K562 (cell line): Measurements from ENCODE around the gene TEX30. TPM values are rescaled to one million over a fixed set of nuclear protein-coding genes. Genes with fewer than 3 reads are reported as not detected.

Experiments
- ATF3 ChIP-seq, 2 experiments: fragments of 450-650 bp in 1 of 2; sonication (generic) in 1 of 2; formaldehyde crosslinking in 1 of 2; IDR thresholded peaks in 1 of 2; conservative IDR thresholded peaks in 1 of 2; 2 replicates each; pipeline versions ENCODE4 v1.6.1 to v1.8.1; 2016 to 2023; ENCODE audit warnings: mild to moderate bottlenecking in 2 of 2, moderate library complexity in 2 of 2, inconsistent platforms in 1 of 2, missing genetic modification reagents in 1 of 2
- CBX1 ChIP-seq: sonication (generic); IDR thresholded peaks from 2 replicates; pipeline ENCODE4 v1.6.1; 2016; ENCODE audit warnings: antibody characterized with exemption, low read depth, mild to moderate bottlenecking
- ELF1 ChIP-seq: fragments of 200-800 bp; sonication (Bioruptor generic); IDR thresholded peaks from 2 replicates; pipeline ENCODE4 v1.6.1; 2016; ENCODE audit warnings: missing genetic modification characterization, missing compliant biosample characterization
- ETV5 ChIP-seq: sonication (generic); formaldehyde crosslinking; IDR thresholded peaks from 2 replicates; pipeline ENCODE4 v1.4.0; 2020; ENCODE audit warnings: low read depth, mild to moderate bottlenecking, missing genetic modification reagents
- IRF1 ChIP-seq: sonication (generic); formaldehyde crosslinking; IDR thresholded peaks from 2 replicates; pipeline ENCODE4 v1.8.0; 2022; ENCODE audit warnings: missing genetic modification reagents, mild to moderate bottlenecking, borderline replicate concordance
- JUND ChIP-seq, 2 experiments: IDR thresholded peaks; 2 replicates in 1 of 2; 3 replicates in 1 of 2; pipeline ENCODE4 v1.6.1; 2011; ENCODE audit warnings: borderline replicate concordance in 2 of 2, low read depth in 2 of 2, low read length in 2 of 2, improper control_type of control experiment in 1 of 2, missing biosample characterization in 1 of 2, missing genetic modification characterization in 1 of 2, missing genetic modification reagents in 1 of 2
- MYC ChIP-seq, 2 experiments: fragments of 250-450 bp in 1 of 2; sonication (Bioruptor Pico) in 1 of 2; IDR thresholded peaks; 2 replicates each; pipeline versions ENCODE4 v1.5.1 to v1.6.1; 2012 to 2021; ENCODE audit warnings: low read depth in 2 of 2, borderline replicate concordance in 1 of 2, improper control_type of control experiment in 1 of 2, low read length in 1 of 2, mild to moderate bottlenecking in 1 of 2, moderate library complexity in 1 of 2
- PRDM10 ChIP-seq: fragments of 450-650 bp; IDR thresholded peaks from 2 replicates; pipeline ENCODE4 v1.6.1; 2018; ENCODE audit not compliant: partially characterized antibody
- PRPF4 ChIP-seq: fragments of 200-400 bp; formaldehyde crosslinking; IDR thresholded peaks from one replicate; pipeline ENCODE4 v1.6.1; 2017; ENCODE audit warnings: low read length, low read depth, mild to moderate bottlenecking; ENCODE audit not compliant: insufficient read depth, poor library complexity, severe bottlenecking
- SMAD1 ChIP-seq: fragments of 150-350 bp; IDR thresholded peaks from 2 replicates; pipeline ENCODE4 v1.6.1; 2014; ENCODE audit warnings: low read length, low read depth; ENCODE audit not compliant: partially characterized antibody
- SOX6 ChIP-seq: fragments of 450-650 bp; IDR thresholded peaks from 2 replicates; pipeline ENCODE4 v1.6.1; 2014; ENCODE audit warnings: mild to moderate bottlenecking
- SP2 ChIP-seq: IDR thresholded peaks from 2 replicates; pipeline ENCODE4 v1.6.1; 2011; ENCODE audit warnings: mild to moderate bottlenecking, low read depth, low read length, moderate library complexity; ENCODE audit not compliant: poor library complexity, severe bottlenecking; ENCODE audit errors: extremely low read depth
- TAF9B ChIP-seq: fragments of 450-650 bp; IDR thresholded peaks from 2 replicates; pipeline ENCODE4 v1.6.1; 2018; ENCODE audit warnings: mild to moderate bottlenecking; ENCODE audit not compliant: partially characterized antibody
- TSC22D4 ChIP-seq: fragments of 450-650 bp; IDR thresholded peaks from 2 replicates; pipeline ENCODE4 v1.6.1; 2016; ENCODE audit warnings: missing genetic modification characterization, missing biosample characterization, control low read depth
- ZNF431 ChIP-seq: sonication (generic); formaldehyde crosslinking; IDR thresholded peaks from 2 replicates; pipeline ENCODE4 v1.8.0; 2022; ENCODE audit warnings: mild to moderate bottlenecking, missing genetic modification reagents
- ZNF561 ChIP-seq: fragments of 450-650 bp; formaldehyde crosslinking; conservative IDR thresholded peaks from 2 replicates; pipeline ENCODE4 v1.4.0; 2020; ENCODE audit warnings: mild to moderate bottlenecking, moderate library complexity
- ZNF696 ChIP-seq: fragments of 250-450 bp; sonication (Bioruptor Pico); conservative IDR thresholded peaks from 2 replicates; pipeline ENCODE4 v1.4.0; 2020; ENCODE audit warnings: mild to moderate bottlenecking, moderate library complexity
- polyA plus RNA-seq, 8 experiments: library from polyadenylated mRNA; depleted of rRNA in 4 of 8; stranded (reverse) in 5 of 8; unstranded in 3 of 8; fragments of >200 nt; fragmentation: Nextera tagmentation in 2 of 8; fragmentation: Illumina TruSeq in 1 of 8; extraction: Ambion mirVana in 2 of 8; extraction: Trizol in 1 of 8; gene quantifications; 2 replicates each; pipeline versions ENCODE4 v1.2.1 to v1.2.3, GENCODE V29; 2011 to 2014; ENCODE audit warnings: inconsistent platforms in 1 of 8, missing spikeins in 1 of 8
- total RNA-seq, 7 experiments: library from RNA; depleted of rRNA in 6 of 7; stranded (reverse); fragments of >200 nt in 6 of 7; fragmentation: Illumina TruSeq in 2 of 7; extraction: Trizol in 2 of 7; gene quantifications; 2 replicates each; pipeline versions ENCODE4 v1.2.1 to v1.2.3, GENCODE V29; 2011 to 2021; ENCODE audit warnings: low replicate concordance in 1 of 7
- TF ChIP-seq, protein P1 (sequence below), 3 experiments: fragments of 200-800 bp in 1 of 3; sonication (Bioruptor generic) in 1 of 3; sonication (generic) in 1 of 3; formaldehyde crosslinking in 1 of 3; IDR thresholded peaks; 2 replicates each; pipeline versions ENCODE4 v1.6.1 to v1.8.0; 2016 to 2022; ENCODE audit warnings: mild to moderate bottlenecking in 2 of 3, missing compliant biosample characterization in 2 of 3, missing genetic modification characterization in 2 of 3, missing genetic modification reagents in 1 of 3

Gene TEX30
- total and polyA plus RNA-seq, 9 of the 15 experiments (the other 6 are each of a cell fraction or from before 2014, with no cell fraction given): 24.1 to 143 (median 37.3) TPM

DNA sequence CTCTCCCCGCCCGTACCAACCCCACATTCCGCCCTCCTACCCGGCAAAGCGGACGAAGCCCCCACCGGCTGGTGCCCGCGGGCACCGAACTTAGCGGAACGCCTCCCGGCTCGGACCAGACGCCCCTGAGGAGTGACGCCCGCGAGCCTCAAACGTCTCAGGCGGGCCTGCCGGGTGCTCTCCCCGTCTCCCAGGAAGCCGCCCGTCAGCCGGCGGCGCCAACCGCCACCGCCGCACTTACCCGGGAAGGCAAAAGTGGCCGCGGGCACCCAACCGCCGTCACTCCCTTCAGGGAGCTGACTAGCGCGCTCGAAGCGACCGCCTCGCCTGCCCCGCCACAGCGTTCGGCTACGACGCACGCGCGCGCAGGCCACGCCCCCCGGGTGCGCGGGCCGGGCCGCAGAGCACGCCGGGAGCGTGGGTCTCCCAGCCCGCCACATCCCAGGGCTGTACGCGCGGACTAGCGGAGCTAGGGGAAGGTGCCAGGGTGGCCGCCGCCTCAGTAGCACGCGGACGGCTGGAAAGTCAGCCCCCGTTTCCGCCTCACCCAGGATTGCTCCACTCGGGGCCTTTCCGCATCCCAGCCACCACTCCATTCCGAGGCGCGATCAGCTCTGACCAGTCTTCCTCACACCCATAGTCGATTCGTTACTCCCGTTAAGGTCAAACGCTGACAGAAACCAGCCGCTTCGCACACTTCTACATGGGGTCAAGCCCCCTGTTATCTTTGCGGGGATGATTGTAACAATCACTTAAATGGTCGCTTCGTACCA is at the start of gene TEX30 (continued):
- no peak for TF ChIP-seq CBX1
- TF ChIP-seq ELF1: no peak
- peak; percentile 61 for TF ChIP-seq MYC (IDR thresholded peaks at IDR 0.05; ENCODE audit: low read depth, low read length)
- TF ChIP-seq MYC (CRISPR knock-in tag; IDR thresholded peaks at IDR 0.05; ENCODE audit: borderline replicate concordance, low read depth): no peak
- no peak for TF ChIP-seq ZNF696 (CRISPR knock-in tag)
- no peak for TF ChIP-seq TSC22D4 (tag)
- TF ChIP-seq ATF3 (IDR thresholded peaks at IDR 0.05): no peak
- TF ChIP-seq ATF3 (CRISPR knock-in tag; conservative IDR thresholded peaks at IDR 0.05): no peak; the same call in 1 of the 2 replicates
- TF ChIP-seq, protein P1, sequence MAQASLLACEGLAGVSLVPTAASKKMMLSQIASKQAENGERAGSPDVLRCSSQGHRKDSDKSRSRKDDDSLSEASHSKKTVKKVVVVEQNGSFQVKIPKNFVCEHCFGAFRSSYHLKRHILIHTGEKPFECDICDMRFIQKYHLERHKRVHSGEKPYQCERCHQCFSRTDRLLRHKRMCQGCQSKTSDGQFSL (CRISPR knock-in tag; IDR thresholded peaks at IDR 0.05): no peak
- TF ChIP-seq, protein P1 (tag; IDR thresholded peaks at IDR 0.05): no peak
- TF ChIP-seq PRPF4: peak; percentile 17
- TF ChIP-seq PRDM10: no peak
- TF ChIP-seq TAF9B: peak; percentile 40
- TF ChIP-seq JUND (IDR thresholded peaks at IDR 0.05; ENCODE audit: borderline replicate concordance, low read depth, low read length): no peak; the same call in 1 of the 2 replicates
- TF ChIP-seq JUND (tag; IDR thresholded peaks at IDR 0.05; ENCODE audit: borderline replicate concordance, low read depth, low read length): no peak; the same call in 2 of the 3 replicates
- peak; percentile 86 for TF ChIP-seq ZNF431 (CRISPR knock-in tag)
- no peak for TF ChIP-seq SMAD1
- TF ChIP-seq ETV5 (CRISPR knock-in tag): no peak
- TF ChIP-seq IRF1 (CRISPR knock-in tag): peak; percentile 64; the same call in 1 of the 2 replicates
- TF ChIP-seq ZNF561: no peak
- TF ChIP-seq SP2: no peak
- no peak for TF ChIP-seq SOX6
